SK-N-SH (cell line): Measurements from ENCODE around the gene PRMT5. TPM values are rescaled to one million over a fixed set of nuclear protein-coding genes. Genes with fewer than 3 reads are reported as not detected.

Experiments
- CTCF ChIA-PET: fragments of 300-600, 350-600 bp; formaldehyde crosslinking; extraction: SDS; loops from one replicate; lab custom pipeline; 2021; lab: Yijun Ruan, JAX
- POLR2A ChIA-PET: fragments of 350-600 bp; sonication (Branson Sonifier 250); formaldehyde crosslinking; extraction: SDS; loops from one replicate; lab custom pipeline; 2020; ENCODE audit warnings: antibody characterized with exemption, inconsistent platforms; lab: Yijun Ruan, JAX
- DNase-seq: peaks from one replicate; pipeline ENCODE4 v3.0.0; 2012
- H2AFZ ChIP-seq: fragments of 200-600 bp; sonication (generic); 2 replicates; pipeline ENCODE4 v1.8.1; 2016; ENCODE audit warnings: antibody characterized with exemption, mild to moderate bottlenecking, low read depth
- H3F3A ChIP-seq: fragments of 200-600 bp; sonication (generic); replicated peaks from 2 replicates; pipeline ENCODE3; 2016; ENCODE audit warnings: antibody characterized with exemption, mild to moderate bottlenecking; ENCODE audit not compliant: insufficient read depth
- H3K27ac ChIP-seq, 2 experiments: fragments of 200-500 bp in 1 of 2; fragments of 200-600 bp in 1 of 2; sonication (Bioruptor generic) in 1 of 2; sonication (generic), shearing (Covaris generic) in 1 of 2; 2 replicates each; pipeline versions ENCODE4 v1.5.1 to v1.6.1; 2014 to 2016; ENCODE audit warnings: low read depth in 2 of 2, inconsistent platforms in 1 of 2, low read length in 1 of 2, mild to moderate bottlenecking in 1 of 2, mixed read lengths in 1 of 2
- H3K27me3 ChIP-seq: fragments of 200-600 bp; sonication (generic), shearing (Covaris generic); 2 replicates; pipeline ENCODE4 v1.6.1; 2016; ENCODE audit warnings: mixed run types; ENCODE audit not compliant: insufficient read depth
- H3K36me3 ChIP-seq, 2 experiments: fragments of 200-500 bp in 1 of 2; fragments of 200-600 bp in 1 of 2; sonication (Bioruptor generic) in 1 of 2; sonication (generic) in 1 of 2; replicated peaks in 1 of 2; 2 replicates each; pipeline versions ENCODE3 to v1.5.1; 2014 to 2016; ENCODE audit warnings: low read length in 1 of 2, mild to moderate bottlenecking in 1 of 2; ENCODE audit not compliant: insufficient read depth in 2 of 2, control insufficient read depth in 1 of 2
- H3K4me1 ChIP-seq, 2 experiments: fragments of 200-500 bp in 1 of 2; fragments of 200-600 bp in 1 of 2; sonication (Bioruptor generic) in 1 of 2; sonication (generic), shearing (Covaris generic) in 1 of 2; 2 replicates each; pipeline versions ENCODE4 v1.5.1 to v1.6.1; 2014 to 2016; ENCODE audit warnings: low read depth in 1 of 2, low read length in 1 of 2, mixed run types in 1 of 2; ENCODE audit not compliant: insufficient read depth in 2 of 2, control insufficient read depth in 1 of 2
- H3K4me2 ChIP-seq: fragments of 200-600 bp; sonication (generic), shearing (Covaris generic); 2 replicates; pipeline ENCODE4 v1.6.1; 2017; ENCODE audit warnings: mixed run types
- H3K4me3 ChIP-seq, 2 experiments: fragments of 200-500 bp in 1 of 2; fragments of 200-600 bp in 1 of 2; sonication (Bioruptor generic) in 1 of 2; sonication (generic), shearing (Covaris generic) in 1 of 2; 2 replicates each; pipeline versions ENCODE4 v1.5.1 to v1.8.1; 2014 to 2016; ENCODE audit warnings: low read depth in 2 of 2, inconsistent platforms in 1 of 2, low read length in 1 of 2, mild to moderate bottlenecking in 1 of 2, mixed read lengths in 1 of 2, moderate library complexity in 1 of 2
- H3K79me2 ChIP-seq: fragments of 200-600 bp; sonication (generic); 2 replicates; pipeline ENCODE4 v1.8.1; 2017; ENCODE audit warnings: mild to moderate bottlenecking; ENCODE audit not compliant: insufficient read depth
- H3K9ac ChIP-seq: fragments of 200-600 bp; sonication (generic); 2 replicates; pipeline ENCODE4 v1.6.1; 2017; ENCODE audit warnings: mixed run types
- H3K9me2 ChIP-seq: fragments of 200-600 bp; sonication (generic); 2 replicates; pipeline ENCODE4 v1.6.1; 2017; ENCODE audit warnings: mixed run types
- H3K9me3 ChIP-seq: fragments of 200-600 bp; sonication (generic); 2 replicates; pipeline ENCODE4 v1.6.1; 2017; ENCODE audit warnings: mixed run types, mild to moderate bottlenecking, moderate library complexity
- H4K20me1 ChIP-seq: fragments of 200-600 bp; sonication (generic); 2 replicates; pipeline ENCODE4 v1.6.1; 2017; ENCODE audit warnings: mild to moderate bottlenecking, mixed run types; ENCODE audit not compliant: insufficient read depth
- CTCF ChIP-seq: fragments of 200-600 bp; sonication (generic); IDR thresholded peaks from 2 replicates; pipeline ENCODE4 v1.6.1; 2017; ENCODE audit warnings: antibody characterized with exemption, mild to moderate bottlenecking, moderate library complexity
- ELF1 ChIP-seq: IDR thresholded peaks from 2 replicates; pipeline ENCODE4 v1.4.0; 2012
- EZH2phosphoT487 ChIP-seq: fragments of 200-600 bp; sonication (generic); IDR thresholded peaks from 2 replicates; pipeline ENCODE4 v1.6.1; 2017; ENCODE audit warnings: low read depth, mixed run types, mild to moderate bottlenecking, antibody characterized with exemption, moderate library complexity, borderline replicate concordance
- FOSL2 ChIP-seq: IDR thresholded peaks from 2 replicates; pipeline ENCODE4 v1.4.0; 2012; ENCODE audit warnings: low read depth, mild to moderate bottlenecking, moderate library complexity, borderline replicate concordance
- FOXJ3 ChIP-seq: sonication (generic); formaldehyde crosslinking; IDR thresholded peaks from 2 replicates; pipeline ENCODE4 v1.5.1; 2020; ENCODE audit warnings: mild to moderate bottlenecking, missing genetic modification reagents
- GATA2 ChIP-seq: sonication (generic); formaldehyde crosslinking; IDR thresholded peaks from 2 replicates; pipeline ENCODE4 v1.5.0; 2020; ENCODE audit warnings: mild to moderate bottlenecking, missing genetic modification reagents
- IRF3 ChIP-seq: fragments of 150-350 bp; IDR thresholded peaks from 2 replicates; pipeline ENCODE4 v1.6.1; 2016; ENCODE audit warnings: mild to moderate bottlenecking, low read depth, low read length
- JUND ChIP-seq: IDR thresholded peaks from 2 replicates; pipeline ENCODE4 v1.4.0; 2012
- MAX ChIP-seq: IDR thresholded peaks from 2 replicates; pipeline ENCODE4 v1.4.0; 2012; ENCODE audit warnings: low read depth
- POLR2AphosphoS5 ChIP-seq: IDR thresholded peaks from 2 replicates; pipeline ENCODE4 v1.6.1; 2012; ENCODE audit warnings: low read depth, low read length
- RAD21 ChIP-seq: IDR thresholded peaks from 2 replicates; pipeline ENCODE4 v1.6.1; 2012; ENCODE audit warnings: mild to moderate bottlenecking, low read length
- TCF12 ChIP-seq: IDR thresholded peaks from 2 replicates; pipeline ENCODE4 v1.4.0; 2012
- TEAD4 ChIP-seq: IDR thresholded peaks from 2 replicates; pipeline ENCODE4 v1.4.0; 2012; ENCODE audit warnings: mild to moderate bottlenecking, borderline replicate concordance; ENCODE audit not compliant: insufficient read depth
- USF1 ChIP-seq: IDR thresholded peaks from 2 replicates; pipeline ENCODE4 v1.4.0; 2012; ENCODE audit warnings: low read depth, borderline replicate concordance
- WGBS: methylation state at CpG from one replicate; pipeline ENCODE4 v1.1.6; 2017; ENCODE audit warnings: low lambda C conversion rate; 5-methylcytosine and 5-hydroxymethylcytosine counted together
- polyA plus RNA-seq, 3 experiments: library from polyadenylated mRNA; depleted of rRNA; stranded (reverse); fragments of >200 nt; gene quantifications; 2 replicates each; pipeline ENCODE4 v1.2.3, GENCODE V29; 2012
- TF ChIP-seq, protein P1 (sequence below): IDR thresholded peaks from 2 replicates; pipeline ENCODE4; 2012
- TF ChIP-seq, protein P2 (sequence below): IDR thresholded peaks from 2 replicates; pipeline ENCODE4 v1.4.0; 2012; ENCODE audit warnings: low read depth, borderline replicate concordance
- TF ChIP-seq, protein P3 (sequence below): fragments of 150-350 bp; IDR thresholded peaks from 2 replicates; pipeline ENCODE4 v1.6.1; 2017; ENCODE audit warnings: antibody characterized with exemption, low read length, low read depth, borderline replicate concordance

Gene PRMT5
- polyA plus RNA-seq, 1 of the 3 experiments (the other 2 are of a cell fraction): 132 TPM

DNA sequence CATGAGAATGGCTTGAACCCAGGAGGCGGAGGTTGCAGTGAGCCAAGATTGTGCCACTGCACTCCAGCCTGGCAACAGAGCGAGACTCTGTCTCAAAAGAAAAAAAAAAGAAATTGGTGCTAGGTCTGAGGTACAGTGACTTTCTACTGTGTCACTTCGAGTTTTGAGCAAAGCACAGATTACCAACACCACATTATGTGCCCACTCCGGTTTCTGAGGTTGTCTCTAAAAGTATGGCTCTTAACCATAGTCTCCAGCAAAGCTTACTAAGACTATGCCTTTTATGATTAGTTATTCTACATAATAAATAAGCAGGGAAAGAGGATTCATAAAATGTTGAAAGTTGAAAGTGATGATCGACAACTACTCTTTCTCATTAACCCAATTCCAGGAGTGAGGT lies 18.3 kb downstream of the PRMT5 start:
- no peak for DNase-seq

More for the DNA sequence above, 18.3 kb downstream of the PRMT5 start:
- Histone ChIP-seq H3K27ac (no peak overlapping the region), H3K79me2 (peaks cover 67% of the 10 kb centered on the region), H3K9me2 (no peaks in the 10 kb centered on the region), H3K9me3 (no peaks in the 10 kb centered on the region), H3K4me2 (no peak overlapping the region), H3K36me3 (peaks cover 21 to 37% of the 10 kb centered on the region in 2 experiments), H3K27me3 (no peaks in the 10 kb centered on the region), H3F3A (peaks cover 5% of the 10 kb centered on the region), H3K4me1 (no peaks in the 10 kb centered on the region), H2AFZ (no peak overlapping the region), H4K20me1 (no peaks in the 10 kb centered on the region), H3K4me3 (no peak overlapping the region), H3K9ac (no peak overlapping the region)
- TF ChIP-seq FOSL2 (no peak), EZH2phosphoT487 (no peak), POLR2AphosphoS5 (no peak), RAD21 (no peak), IRF3 (no peak), JUND (no peak), FOXJ3 (no peak), MAX (no peak), TEAD4 (no peak), ELF1 (no peak), USF1 (no peak), TCF12 (no peak), CTCF (no peak), GATA2 (CRISPR knock-in tag) (no peak)
- TF ChIP-seq, protein P1, sequence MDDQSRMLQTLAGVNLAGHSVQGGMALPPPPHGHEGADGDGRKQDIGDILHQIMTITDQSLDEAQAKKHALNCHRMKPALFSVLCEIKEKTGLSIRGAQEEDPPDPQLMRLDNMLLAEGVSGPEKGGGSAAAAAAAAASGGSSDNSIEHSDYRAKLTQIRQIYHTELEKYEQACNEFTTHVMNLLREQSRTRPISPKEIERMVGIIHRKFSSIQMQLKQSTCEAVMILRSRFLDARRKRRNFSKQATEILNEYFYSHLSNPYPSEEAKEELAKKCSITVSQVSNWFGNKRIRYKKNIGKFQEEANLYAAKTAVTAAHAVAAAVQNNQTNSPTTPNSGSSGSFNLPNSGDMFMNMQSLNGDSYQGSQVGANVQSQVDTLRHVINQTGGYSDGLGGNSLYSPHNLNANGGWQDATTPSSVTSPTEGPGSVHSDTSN: no peak
- TF ChIP-seq, protein P2, sequence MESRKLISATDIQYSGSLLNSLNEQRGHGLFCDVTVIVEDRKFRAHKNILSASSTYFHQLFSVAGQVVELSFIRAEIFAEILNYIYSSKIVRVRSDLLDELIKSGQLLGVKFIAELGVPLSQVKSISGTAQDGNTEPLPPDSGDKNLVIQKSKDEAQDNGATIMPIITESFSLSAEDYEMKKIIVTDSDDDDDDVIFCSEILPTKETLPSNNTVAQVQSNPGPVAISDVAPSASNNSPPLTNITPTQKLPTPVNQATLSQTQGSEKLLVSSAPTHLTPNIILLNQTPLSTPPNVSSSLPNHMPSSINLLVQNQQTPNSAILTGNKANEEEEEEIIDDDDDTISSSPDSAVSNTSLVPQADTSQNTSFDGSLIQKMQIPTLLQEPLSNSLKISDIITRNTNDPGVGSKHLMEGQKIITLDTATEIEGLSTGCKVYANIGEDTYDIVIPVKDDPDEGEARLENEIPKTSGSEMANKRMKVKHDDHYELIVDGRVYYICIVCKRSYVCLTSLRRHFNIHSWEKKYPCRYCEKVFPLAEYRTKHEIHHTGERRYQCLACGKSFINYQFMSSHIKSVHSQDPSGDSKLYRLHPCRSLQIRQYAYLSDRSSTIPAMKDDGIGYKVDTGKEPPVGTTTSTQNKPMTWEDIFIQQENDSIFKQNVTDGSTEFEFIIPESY: no peak
- TF ChIP-seq, protein P3, sequence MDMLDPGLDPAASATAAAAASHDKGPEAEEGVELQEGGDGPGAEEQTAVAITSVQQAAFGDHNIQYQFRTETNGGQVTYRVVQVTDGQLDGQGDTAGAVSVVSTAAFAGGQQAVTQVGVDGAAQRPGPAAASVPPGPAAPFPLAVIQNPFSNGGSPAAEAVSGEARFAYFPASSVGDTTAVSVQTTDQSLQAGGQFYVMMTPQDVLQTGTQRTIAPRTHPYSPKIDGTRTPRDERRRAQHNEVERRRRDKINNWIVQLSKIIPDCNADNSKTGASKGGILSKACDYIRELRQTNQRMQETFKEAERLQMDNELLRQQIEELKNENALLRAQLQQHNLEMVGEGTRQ: no peak
- WGBS: 87% methylated on average over 5 of the region's 5 CpGs
- ChIA-PET POLR2A (no interaction called here), CTCF (interaction anchor here (2.3 kb wide), 1 partner anchor 11 kb away, joined by 10 read pairs; no protein-coding TSS in a partner anchor)
